HG03520 (cell line): ENCODE data around the gene FXYD5.
"Not testable (repeated sequence)": the region's sequence is repeated elsewhere in the genome, so short reads cannot be mapped to it uniquely, and the experiment has no call there.

Experiments
- ATAC-seq: cut with Tn5 transposase; IDR thresholded peaks from one replicate; pipeline ENCODE4 v1.9.1; 2021; ENCODE audit warnings: mild to moderate bottlenecking, moderate library complexity; ENCODE audit not compliant: unreplicated experiment

FXYD5 gene

DNA sequence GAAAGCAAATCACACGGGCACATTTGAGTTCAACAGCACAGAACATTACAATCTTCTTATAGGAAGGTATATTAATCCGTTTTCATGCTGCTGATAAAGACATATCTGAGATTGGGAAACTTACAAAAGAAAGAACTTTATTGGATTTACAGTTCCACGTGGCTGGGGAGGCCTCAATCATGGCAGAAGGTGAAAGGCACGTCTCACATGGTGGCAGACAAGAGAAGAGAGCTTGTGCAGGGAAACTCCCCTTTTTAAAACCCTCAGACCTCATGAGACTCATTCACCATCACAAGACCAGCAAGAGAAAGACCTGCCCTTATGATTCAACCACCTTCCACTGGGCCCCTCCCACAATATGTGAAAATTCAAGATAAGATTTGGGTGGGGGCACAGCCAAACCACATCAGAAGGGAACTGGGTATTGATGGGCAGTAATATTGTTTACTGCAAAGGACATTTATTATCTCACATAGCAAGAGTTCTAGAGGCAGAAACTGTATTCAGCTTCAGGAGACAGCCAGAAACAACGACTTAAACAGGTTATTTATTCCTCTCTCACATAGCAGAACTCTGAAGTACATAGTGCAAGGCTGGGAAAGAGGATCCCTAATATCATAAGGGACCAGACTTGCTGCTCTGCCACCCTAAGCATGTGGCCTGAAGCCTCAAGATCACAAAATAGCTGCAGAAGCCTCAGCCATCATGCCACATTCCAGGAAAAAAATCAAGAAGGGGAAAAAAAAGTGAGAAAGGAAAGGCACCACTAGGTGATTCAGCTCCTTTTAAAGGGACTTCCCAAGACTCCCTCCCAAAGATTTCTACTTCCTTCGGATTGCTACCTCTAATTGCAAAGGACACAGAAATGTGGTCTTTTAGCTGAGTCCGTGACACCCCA, 23.1 kb downstream of the FXYD5 start:
- ATAC-seq, result no peak

DNA sequence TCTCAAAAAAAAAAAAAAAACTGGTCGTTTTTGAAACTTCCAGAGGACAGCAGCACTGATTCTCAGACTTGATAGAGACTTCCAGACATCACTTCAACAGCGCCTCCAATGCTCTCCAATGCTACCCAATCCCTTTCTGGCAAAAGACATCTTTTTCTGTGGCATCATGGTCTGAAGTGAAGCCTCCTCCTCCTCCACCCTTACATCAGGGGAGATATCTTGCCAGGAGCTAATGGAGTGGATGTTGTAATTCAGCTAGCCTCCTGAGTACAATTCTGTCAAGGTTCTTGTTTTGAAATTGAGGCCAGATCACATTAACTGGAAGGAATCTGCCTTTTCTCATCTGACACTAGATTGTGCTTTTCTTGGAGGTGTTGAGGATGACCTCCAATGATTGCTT, 24.2 kb downstream of the FXYD5 start:
- ATAC-seq, result no peak

GRCh38 chr19:35179830-35180229, 25.3 kb downstream of the FXYD5 start:
- no peak for ATAC-seq

- no peak for ATAC-seq
Measured at GRCh38 chr19:35181387-35181786, 26.9 kb downstream of the FXYD5 start.

GRCh38 chr19:35184267-35184666, 29.7 kb downstream of the FXYD5 start:
- ATAC-seq, result no peak

- no peak for ATAC-seq
Measured at GRCh38 chr19:35184884-35185283, 30.3 kb downstream of the FXYD5 start.

GRCh38 chr19:35194012-35194984, 39.8 kb downstream of the FXYD5 start:
- no peak for ATAC-seq

DNA sequence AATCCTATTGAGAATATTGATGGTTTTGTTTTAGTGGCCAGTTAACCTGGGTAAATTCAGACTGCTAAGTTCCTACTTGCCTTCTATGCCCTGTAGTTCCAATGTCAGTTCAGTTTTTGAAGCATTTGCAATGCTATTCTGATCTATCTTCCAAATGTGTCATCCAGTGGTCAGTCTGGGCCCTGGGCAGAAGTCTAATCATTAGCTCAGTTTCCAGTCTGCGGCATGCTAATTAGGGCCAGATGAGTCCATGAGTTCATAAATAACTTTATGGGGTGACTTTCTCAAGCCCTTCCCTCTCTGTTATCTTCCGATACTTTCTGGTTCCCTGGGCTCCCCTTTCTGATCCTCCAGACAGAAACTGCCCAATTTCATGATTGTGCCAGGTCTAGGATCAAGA, 41.3 kb downstream of the FXYD5 start:
- ATAC-seq, result no peak

DNA sequence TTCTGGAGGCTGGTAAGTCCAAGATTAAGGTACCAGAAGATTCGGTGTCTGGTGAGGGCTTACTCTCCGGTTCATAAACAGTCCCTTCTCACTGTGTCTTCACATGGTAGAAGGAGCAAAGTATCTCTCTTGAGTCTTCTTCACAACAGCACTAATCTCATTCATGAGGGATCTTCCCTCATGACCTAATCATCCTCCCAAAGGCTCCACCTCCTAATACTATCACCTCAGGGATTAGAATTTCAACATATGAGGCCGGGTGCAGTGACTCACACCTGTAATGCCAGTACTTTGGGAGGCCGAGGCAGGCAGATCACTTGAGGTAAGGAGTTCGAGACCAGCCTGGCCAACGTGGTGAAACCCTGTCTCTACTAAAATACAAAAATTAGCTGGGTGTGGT, 42.3 kb downstream of the FXYD5 start:
- ATAC-seq, result not testable (repeated sequence)

DNA sequence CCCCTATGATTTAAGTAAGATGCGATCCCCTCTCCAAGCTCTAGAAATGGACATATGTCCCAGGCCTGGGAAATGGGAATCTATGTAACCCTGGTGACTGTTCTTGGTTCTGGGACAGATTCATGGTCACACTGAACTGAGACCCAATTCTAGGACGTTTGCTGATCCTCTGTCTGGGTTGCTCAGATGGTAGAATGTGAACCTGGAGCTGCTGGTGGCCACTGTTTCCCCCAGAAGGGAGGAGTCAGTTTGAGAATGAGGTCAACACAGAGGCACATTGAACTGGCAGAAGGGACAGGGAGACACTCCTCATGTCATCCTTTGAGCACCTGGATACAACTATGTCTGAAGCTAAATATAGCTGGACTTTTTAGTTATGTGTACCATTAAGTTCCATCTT, 44.9 kb downstream of the FXYD5 start:
- ATAC-seq, result no peak

GRCh38 chr19:35202722-35203688, 48.5 kb downstream of the FXYD5 start:
- ATAC-seq, result no peak

- ATAC-seq, result no peak
Measured at GRCh38 chr19:35204799-35205732, 50.5 kb downstream of the FXYD5 start.

DNA sequence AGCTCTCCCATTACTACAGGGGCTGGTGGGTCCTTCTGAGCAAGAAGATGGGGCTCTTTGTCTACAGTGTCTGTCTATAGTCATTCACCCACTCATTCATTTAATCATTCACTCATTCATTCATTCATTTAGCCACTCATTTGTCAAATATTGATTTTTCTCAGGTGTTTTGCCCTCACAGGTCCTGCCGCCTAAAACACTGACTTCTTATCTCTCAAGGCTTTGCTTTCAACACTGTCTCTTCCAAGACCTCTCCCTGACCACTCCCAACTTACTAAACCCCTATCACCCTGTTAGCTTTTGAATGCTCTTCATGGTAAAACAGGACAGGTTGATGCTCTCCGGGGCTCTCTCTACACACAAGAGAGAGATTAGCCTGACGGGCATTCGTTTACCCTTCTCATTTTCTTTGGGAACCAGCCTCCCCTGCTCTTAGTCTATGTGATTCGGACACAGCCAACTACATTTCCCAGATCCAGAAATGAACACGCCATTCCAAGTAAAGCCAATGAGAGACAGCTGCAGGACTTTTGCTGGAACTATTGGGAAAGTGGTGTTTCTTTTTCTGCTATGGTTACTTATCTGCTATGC, 51.3 kb downstream of the FXYD5 start:
- no peak for ATAC-seq

GRCh38 chr19:35206379-35206778, 51.8 kb downstream of the FXYD5 start:
- ATAC-seq, result no peak

- no peak for ATAC-seq
Measured at GRCh38 chr19:35206855-35207254, 52.3 kb downstream of the FXYD5 start.

GRCh38 chr19:35207391-35207871, 52.9 kb downstream of the FXYD5 start:
- ATAC-seq, result no peak

DNA sequence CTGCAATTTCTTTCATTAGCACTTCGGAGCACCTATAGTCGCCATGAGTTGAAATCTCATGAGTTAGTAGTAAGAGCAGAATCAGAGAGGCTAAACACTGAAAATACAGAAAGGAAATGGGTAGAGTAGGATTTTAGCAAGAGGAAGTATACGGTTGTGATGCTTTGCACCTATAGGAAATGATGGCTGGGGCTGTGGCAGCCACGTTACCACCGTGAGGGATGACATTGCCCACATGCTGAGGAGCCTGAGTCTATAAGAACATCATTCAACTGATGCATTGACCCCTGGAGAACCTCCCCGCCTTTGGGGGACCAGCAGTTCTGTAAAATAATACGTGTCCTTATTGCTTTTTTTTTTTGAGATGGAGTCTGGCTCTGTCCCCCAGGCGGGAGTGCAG, 53.6 kb downstream of the FXYD5 start:
- ATAC-seq, result no peak

DNA sequence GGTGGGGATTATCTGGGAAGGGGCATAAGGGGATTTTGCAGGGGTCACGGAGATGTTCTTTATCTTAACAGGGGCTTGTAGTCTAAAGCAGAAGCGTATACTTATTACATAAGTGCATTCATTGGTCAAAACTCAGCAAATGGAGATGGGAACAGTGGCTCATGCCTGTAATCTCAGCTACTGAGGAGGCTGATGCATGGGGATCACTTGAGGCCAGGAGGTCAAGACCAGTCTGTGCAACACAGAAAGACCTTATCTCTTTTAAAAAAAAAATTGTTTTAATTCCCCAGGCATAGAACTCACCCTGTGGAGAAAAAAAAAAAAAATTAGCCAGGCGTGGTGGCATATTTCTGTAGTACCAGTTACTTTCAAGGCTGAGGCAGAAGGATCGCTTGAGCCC, 55.1 kb downstream of the FXYD5 start:
- ATAC-seq, result no peak
